Stimulated activated CD4-positive, alpha-beta T cell treated with anti-CD3 and anti-CD28 coated beads, Interleukin-15, amount 100 ng/mL, for 24 hours (primary cell): ENCODE data around the gene PRKACG.

Experiments used
- DNase-seq: peaks from one replicate; pipeline ENCODE4 v3.0.0-alpha.2; 2020

PRKACG gene

GRCh38 chr9:68980341-68980914, 33.5 kb downstream of the PRKACG start:
- DNase-seq = no peak

GRCh38 chr9:68979538-68980314, 34.2 kb downstream of the PRKACG start:
- peak; percentile 40 for DNase-seq

- no peak for DNase-seq
These were observed 35.4 kb downstream of the PRKACG start for GRCh38 chr9:68978501-68978900.

GRCh38 chr9:68978066-68978465, 35.8 kb downstream of the PRKACG start:
- DNase-seq = no peak

GRCh38 chr9:68975365-68976043, 38.4 kb downstream of the PRKACG start:
- DNase-seq = no peak

GRCh38 chr9:68974901-68975300, 39.0 kb downstream of the PRKACG start:
- DNase-seq = no peak

- DNase-seq = peak; percentile 45
These were observed 39.5 kb downstream of the PRKACG start for GRCh38 chr9:68974431-68974830.

- no peak for DNase-seq
These were observed 40.3 kb downstream of the PRKACG start for GRCh38 chr9:68973619-68974018.

GRCh38 chr9:68970151-68970550, 43.8 kb downstream of the PRKACG start:
- no peak for DNase-seq

- no peak for DNase-seq
These were observed 44.4 kb downstream of the PRKACG start for GRCh38 chr9:68969538-68969937.

- DNase-seq = no peak
These were observed 46.1 kb downstream of the PRKACG start for GRCh38 chr9:68967800-68968199.

GRCh38 chr9:68966496-68966944, 47.4 kb downstream of the PRKACG start:
- DNase-seq = no peak

- DNase-seq = no peak
These were observed 49.1 kb downstream of the PRKACG start for GRCh38 chr9:68964765-68965164.

- no peak for DNase-seq
These were observed 49.8 kb downstream of the PRKACG start for GRCh38 chr9:68964102-68964541.

GRCh38 chr9:68963416-68963815, 50.5 kb downstream of the PRKACG start:
- no peak for DNase-seq
